BLaER1 treated with 17β-estradiol and CSF1 and Interleukin-3, amounts not matched to agents 10 nM and 100 nM (cell line): ENCODE results near the gene VWA5A.

Experiments used
- H3K27ac ChIP-seq, 11 experiments: shearing (Covaris generic); formaldehyde crosslinking; 2 replicates each; pipeline ENCODE4 v1.8.1; 2022
- H3K27me3 ChIP-seq, 11 experiments: shearing (Covaris generic); formaldehyde crosslinking; 2 replicates each; pipeline ENCODE4 v1.8.1; 2022
- H3K36me3 ChIP-seq, 11 experiments: shearing (Covaris generic); formaldehyde crosslinking; 2 replicates each; pipeline ENCODE4 v1.8.1; 2022
- H3K4me1 ChIP-seq, 10 experiments: shearing (Covaris generic); formaldehyde crosslinking; 2 replicates each; pipeline ENCODE4 v1.8.1; 2022
- H3K4me2 ChIP-seq, 11 experiments: shearing (Covaris generic); formaldehyde crosslinking; 2 replicates each; pipeline ENCODE4 v1.8.1; 2022
- H3K4me3 ChIP-seq, 10 experiments: shearing (Covaris generic); formaldehyde crosslinking; 2 replicates each; pipeline ENCODE4 v1.8.1; 2022
- H3K9ac ChIP-seq, 11 experiments: shearing (Covaris generic); formaldehyde crosslinking; 2 replicates each; pipeline ENCODE4 v1.8.1; 2022
- H3K9me3 ChIP-seq, 11 experiments: shearing (Covaris generic); formaldehyde crosslinking; replicated peaks in 1 of 11; 2 replicates each; pipeline ENCODE4 v1.8.1; 2022
- H4K20me1 ChIP-seq, 11 experiments: shearing (Covaris generic); formaldehyde crosslinking; 2 replicates each; pipeline ENCODE4 v1.8.1; 2022
- Cebpa-rat ChIP-seq, 11 experiments: shearing (Covaris generic); IDR thresholded peaks; 2 replicates each; pipeline ENCODE4 v1.8.1; 2022

Gene VWA5A

GRCh38 chr11:124085997-124086846, 29.0 kb upstream of the VWA5A start:
- TF ChIP-seq Cebpa-rat (IDR thresholded peaks at IDR 0.05), result no peak
- Histone ChIP-seq H3K4me3 (no peak overlapping the region), H3K4me1 (no peaks in the 10 kb centered on the region), H3K9ac (no peak overlapping the region), H3K27ac (no peak overlapping the region), H3K9me3 (no peaks in the 10 kb centered on the region), H4K20me1 (no peaks in the 10 kb centered on the region), H3K27me3 (no peaks in the 10 kb centered on the region), H3K36me3 (no peaks in the 10 kb centered on the region), H3K4me2 (no peak overlapping the region)

GRCh38 chr11:124090996-124091395, 24.3 kb upstream of the VWA5A start:
- no peak for TF ChIP-seq Cebpa-rat (IDR thresholded peaks at IDR 0.05)
- Histone ChIP-seq H3K27me3 (no peaks in the 10 kb centered on the region), H3K36me3 (no peaks in the 10 kb centered on the region), H3K4me1 (peaks cover 0 to 4% (median 0%) of the 10 kb centered on the region in 10 experiments; a peak in 1 of 20 replicates), H3K9ac (no peak overlapping the region), H3K27ac (no peak overlapping the region), H3K4me2 (no peak overlapping the region), H4K20me1 (no peaks in the 10 kb centered on the region), H3K9me3 (no peaks in the 10 kb centered on the region), H3K4me3 (no peak overlapping the region)

- no peaks in the 10 kb centered on the region for H3K36me3 ChIP-seq
- H3K27ac ChIP-seq, result no peak overlapping the region
- H3K4me3 ChIP-seq, result no peak overlapping the region
- no peaks in the 10 kb centered on the region for H3K9me3 ChIP-seq
- H3K9ac ChIP-seq, result no peak overlapping the region
- TF ChIP-seq Cebpa-rat (IDR thresholded peaks at IDR 0.05), result no peak
- no peaks in the 10 kb centered on the region for H3K27me3 ChIP-seq
- H3K4me2 ChIP-seq, result no peak overlapping the region
- no peaks in the 10 kb centered on the region for H4K20me1 ChIP-seq
- peaks cover 0 to 5% (median 0%) of the 10 kb centered on the region in 10 experiments; a peak in 1 of 20 replicates for H3K4me1 ChIP-seq
These were observed 21.9 kb upstream of the VWA5A start for GRCh38 chr11:124093330-124093729.

GRCh38 chr11:124094731-124095130, 20.5 kb upstream of the VWA5A start:
- no peaks in the 10 kb centered on the region for H3K36me3 ChIP-seq
- H3K9me3 ChIP-seq, result no peaks in the 10 kb centered on the region
- no peak overlapping the region for H3K4me3 ChIP-seq
- H3K4me1 ChIP-seq, result peaks cover 0 to 5% (median 0%) of the 10 kb centered on the region in 10 experiments; a peak in 1 of 20 replicates
- no peak overlapping the region for H3K4me2 ChIP-seq
- no peak for TF ChIP-seq Cebpa-rat (IDR thresholded peaks at IDR 0.05)
- no peaks in the 10 kb centered on the region for H4K20me1 ChIP-seq
- no peak overlapping the region for H3K9ac ChIP-seq
- H3K27me3 ChIP-seq, result no peaks in the 10 kb centered on the region
- H3K27ac ChIP-seq, result no peak overlapping the region

- no peak overlapping the region for H3K9ac ChIP-seq
- H3K4me2 ChIP-seq, result no peak overlapping the region
- no peaks in the 10 kb centered on the region for H4K20me1 ChIP-seq
- no peak for TF ChIP-seq Cebpa-rat (IDR thresholded peaks at IDR 0.05)
- no peaks in the 10 kb centered on the region for H3K27me3 ChIP-seq
- no peak overlapping the region for H3K27ac ChIP-seq
- no peaks in the 10 kb centered on the region for H3K9me3 ChIP-seq
- H3K36me3 ChIP-seq, result no peaks in the 10 kb centered on the region
- H3K4me1 ChIP-seq, result peaks cover 0 to 9% (median 2%) of the 10 kb centered on the region in 10 experiments; a peak in 11 of 20 replicates
- no peak overlapping the region for H3K4me3 ChIP-seq
These were observed 18.9 kb upstream of the VWA5A start for GRCh38 chr11:124096364-124096763.

- Histone ChIP-seq H3K27me3 (no peaks in the 10 kb centered on the region), H4K20me1 (no peaks in the 10 kb centered on the region), H3K27ac (no peak overlapping the region), H3K4me1 (peaks cover 0 to 22% (median 11%) of the 10 kb centered on the region in 10 experiments; a peak in 12 of 20 replicates), H3K9ac (no peak overlapping the region), H3K9me3 (no peaks in the 10 kb centered on the region), H3K4me2 (no peak overlapping the region), H3K4me3 (no peak overlapping the region), H3K36me3 (no peaks in the 10 kb centered on the region)
- TF ChIP-seq Cebpa-rat (IDR thresholded peaks at IDR 0.05), result no peak
These were observed 17.1 kb upstream of the VWA5A start for GRCh38 chr11:124098141-124098540.

GRCh38 chr11:124101737-124102136, 13.5 kb upstream of the VWA5A start:
- peak in 5 of 11 experiments; percentile 21 to 73 (median 59); a peak in 6 of 22 replicates for TF ChIP-seq Cebpa-rat (IDR thresholded peaks at IDR 0.05)
- no peaks in the 10 kb centered on the region for H4K20me1 ChIP-seq
- H3K36me3 ChIP-seq, result no peaks in the 10 kb centered on the region
- no peak overlapping the region for H3K9ac ChIP-seq
- peaks cover 0 to 22% (median 11%) of the 10 kb centered on the region in 10 experiments; a peak in 12 of 20 replicates for H3K4me1 ChIP-seq
- peak overlapping the region in 9 of 11 experiments; percentile 14 to 76 (median 51); a peak in 15 of 22 replicates for H3K27ac ChIP-seq
- no peak overlapping the region for H3K4me3 ChIP-seq
- H3K9me3 ChIP-seq, result no peaks in the 10 kb centered on the region
- H3K27me3 ChIP-seq, result no peaks in the 10 kb centered on the region
- peak overlapping the region in 7 of 11 experiments; percentile 21 to 75 (median 50); a peak in 12 of 22 replicates for H3K4me2 ChIP-seq

- H3K27ac ChIP-seq, result no peak overlapping the region
- no peak overlapping the region for H3K4me2 ChIP-seq
- H3K36me3 ChIP-seq, result no peaks in the 10 kb centered on the region
- H3K27me3 ChIP-seq, result no peaks in the 10 kb centered on the region
- peaks cover 0 to 27% (median 0%) of the 10 kb centered on the region in 10 experiments; a peak in 4 of 20 replicates for H3K4me1 ChIP-seq
- H3K4me3 ChIP-seq, result no peak overlapping the region
- no peak for TF ChIP-seq Cebpa-rat (IDR thresholded peaks at IDR 0.05)
- H3K9me3 ChIP-seq, result no peaks in the 10 kb centered on the region
- no peaks in the 10 kb centered on the region for H4K20me1 ChIP-seq
- no peak overlapping the region for H3K9ac ChIP-seq
These were observed 7.1 kb upstream of the VWA5A start for GRCh38 chr11:124108156-124108555.

- no peak for TF ChIP-seq Cebpa-rat (IDR thresholded peaks at IDR 0.05)
- H3K27ac ChIP-seq, result no peak overlapping the region
- H3K9ac ChIP-seq, result no peak overlapping the region
- no peaks in the 10 kb centered on the region for H3K36me3 ChIP-seq
- peak overlapping the region in 1 of 11 experiments; percentile 41; a peak in 1 of 22 replicates for H3K4me2 ChIP-seq
- H3K9me3 ChIP-seq, result no peaks in the 10 kb centered on the region
- H3K4me3 ChIP-seq, result no peak overlapping the region
- no peaks in the 10 kb centered on the region for H4K20me1 ChIP-seq
- H3K4me1 ChIP-seq, result peaks cover 0 to 36% (median 0%) of the 10 kb centered on the region in 10 experiments; a peak in 4 of 20 replicates
- H3K27me3 ChIP-seq, result no peaks in the 10 kb centered on the region
These were observed 5.9 kb upstream of the VWA5A start for GRCh38 chr11:124109377-124109776.
